ENCODE results near the gene PCED1B.

- no peak for TF ChIP-seq ZNF121 (CRISPR knock-in tag; IDR thresholded peaks at IDR 0.05)
- no peak for TF ChIP-seq ELF4 (CRISPR knock-in tag; IDR thresholded peaks at IDR 0.05; ENCODE audit: low read depth)
- no peak for TF ChIP-seq CTCF (IDR thresholded peaks at IDR 0.05)
- no peak for TF ChIP-seq NR2C2 (CRISPR knock-in tag; IDR thresholded peaks at IDR 0.05)
- TF ChIP-seq MAX (CRISPR knock-in tag; IDR thresholded peaks at IDR 0.05) = no peak
- TF ChIP-seq FOXP1 (CRISPR knock-in tag; IDR thresholded peaks at IDR 0.05; ENCODE audit: borderline replicate concordance) = no peak
- no peak for TF ChIP-seq IRF2 (CRISPR knock-in tag; IDR thresholded peaks at IDR 0.05; ENCODE audit: borderline replicate concordance, low read depth)
- no peak for TF ChIP-seq ESRRA (CRISPR knock-in tag; IDR thresholded peaks at IDR 0.05; ENCODE audit: borderline replicate concordance)
- no peak for TF ChIP-seq ZBTB43 (CRISPR knock-in tag; IDR thresholded peaks at IDR 0.05)
- no peak for TF ChIP-seq CREM (CRISPR knock-in tag; IDR thresholded peaks at IDR 0.05)
These were observed 51.6 kb downstream of the PCED1B start for GRCh38 chr12:47131011-47131410.

Data from WTC11 (cell line).